ENCODE data around the gene KPNA6. TPM values are rescaled to one million over a fixed set of nuclear protein-coding genes. Genes with fewer than 3 reads are reported as not detected.
"Not testable (repeated sequence)": the region's sequence is repeated elsewhere in the genome, so short reads cannot be mapped to it uniquely, and the experiment has no call there.

KPNA6 gene
- total and polyA plus RNA-seq, 2 experiments from 2014 or later = 33.8 to 45.7 TPM

GRCh38 chr1:32125313-32125712, 17.5 kb downstream of the KPNA6 start:
- no peaks in the 10 kb centered on the region for H3K36me3 ChIP-seq
- no peak for TF ChIP-seq CTCF (IDR thresholded peaks at IDR 0.05; ENCODE audit: low read depth, low read length)
- H3K4me3 ChIP-seq = no peak overlapping the region
- H3K9me3 ChIP-seq (ENCODE audit: low read depth) = no peaks in the 10 kb centered on the region
- no peak for DNase-seq (ENCODE audit: low read depth in 1 of 2, low spot score in 1 of 2)
- H3K27me3 ChIP-seq = no peaks in the 10 kb centered on the region
- H3K4me1 ChIP-seq (ENCODE audit: low read depth) = peaks cover 5% of the 10 kb centered on the region
- H3K27ac ChIP-seq = no peak overlapping the region

GRCh38 chr1:32126770-32127169, 18.9 kb downstream of the KPNA6 start:
- no peak for TF ChIP-seq CTCF (IDR thresholded peaks at IDR 0.05; ENCODE audit: low read depth, low read length)
- Histone ChIP-seq H3K27me3 (no peaks in the 10 kb centered on the region), H3K36me3 (no peaks in the 10 kb centered on the region), H3K27ac (peak overlapping the region; percentile 39), H3K4me3 (no peak overlapping the region), H3K4me1 (ENCODE audit: low read depth) (peaks cover 5% of the 10 kb centered on the region), H3K9me3 (ENCODE audit: low read depth) (no peaks in the 10 kb centered on the region)
- DNase-seq (ENCODE audit: low read depth in 1 of 2, low spot score in 1 of 2) = no peak

- Histone ChIP-seq H3K4me3 (no peak overlapping the region), H3K9me3 (ENCODE audit: low read depth) (no peaks in the 10 kb centered on the region), H3K27me3 (no peaks in the 10 kb centered on the region), H3K27ac (peak overlapping the region; percentile 39), H3K4me1 (ENCODE audit: low read depth) (peaks cover 5% of the 10 kb centered on the region), H3K36me3 (no peaks in the 10 kb centered on the region)
- no peak for TF ChIP-seq CTCF (IDR thresholded peaks at IDR 0.05; ENCODE audit: low read depth, low read length)
- DNase-seq (ENCODE audit: low read depth in 1 of 2, low spot score in 1 of 2) = no peak
These were observed 19.7 kb downstream of the KPNA6 start for GRCh38 chr1:32127409-32128198.

- Histone ChIP-seq H3K4me3 (no peak overlapping the region), H3K27ac (peak overlapping the region; percentile 14), H3K4me1 (ENCODE audit: low read depth) (peaks cover 5% of the 10 kb centered on the region), H3K9me3 (ENCODE audit: low read depth) (no peaks in the 10 kb centered on the region), H3K27me3 (no peaks in the 10 kb centered on the region), H3K36me3 (no peaks in the 10 kb centered on the region)
- no peak for TF ChIP-seq CTCF (IDR thresholded peaks at IDR 0.05; ENCODE audit: low read depth, low read length)
- no peak for DNase-seq (ENCODE audit: low read depth in 1 of 2, low spot score in 1 of 2)
These were observed 20.6 kb downstream of the KPNA6 start for GRCh38 chr1:32128479-32128878.

GRCh38 chr1:32128964-32129363, 21.1 kb downstream of the KPNA6 start:
- Histone ChIP-seq H3K4me1 (ENCODE audit: low read depth) (peaks cover 5% of the 10 kb centered on the region), H3K27ac (peak overlapping the region; percentile 14), H3K4me3 (no peak overlapping the region), H3K27me3 (no peaks in the 10 kb centered on the region), H3K36me3 (no peaks in the 10 kb centered on the region), H3K9me3 (ENCODE audit: low read depth) (no peaks in the 10 kb centered on the region)
- TF ChIP-seq CTCF (IDR thresholded peaks at IDR 0.05; ENCODE audit: low read depth, low read length) = no peak
- DNase-seq (ENCODE audit: low read depth in 1 of 2, low spot score in 1 of 2) = no peak

- H3K4me1 ChIP-seq (ENCODE audit: low read depth); H3K27ac ChIP-seq; H3K27me3 ChIP-seq; DNase-seq (ENCODE audit: low read depth in 1 of 2, low spot score in 1 of 2); H3K36me3 ChIP-seq; H3K4me3 ChIP-seq; H3K9me3 ChIP-seq (ENCODE audit: low read depth): not testable (repeated sequence)
These were observed 26.1 kb downstream of the KPNA6 start for GRCh38 chr1:32133950-32134280.

Measured in cardiac muscle cell (in vitro differentiated cells and primary cell).